Neural progenitor cell (in vitro differentiated cells): ENCODE results near the gene ALK. TPM values are rescaled to one million over a fixed set of nuclear protein-coding genes. Genes with fewer than 3 reads are reported as not detected.

ENCODE experiments used
- DNase-seq: peaks from one replicate; pipeline ENCODE4 v3.0.0-alpha.2; 2016; ENCODE audit warnings: low spot score
- H2AFZ ChIP-seq: fragments of 200-600 bp; sonication (generic); replicated peaks from 2 replicates; pipeline ENCODE4 v1.6.1; 2016; ENCODE audit warnings: antibody characterized with exemption
- H3F3A ChIP-seq: fragments of 200-600 bp; sonication (generic); 2 replicates; pipeline ENCODE4 v1.6.1; 2016; ENCODE audit warnings: antibody characterized with exemption, low read depth
- H3K27ac ChIP-seq: fragments of 200-600 bp; sonication (generic); 2 replicates; pipeline ENCODE4 v1.5.1; 2016; ENCODE audit warnings: mild to moderate bottlenecking
- H3K27me3 ChIP-seq: fragments of 200-600 bp; sonication (generic); 2 replicates; pipeline ENCODE4 v1.6.1; 2016; ENCODE audit warnings: mild to moderate bottlenecking, moderate library complexity
- H3K36me3 ChIP-seq: fragments of 200-600 bp; sonication (generic); 2 replicates; pipeline ENCODE4 v1.5.1; 2016
- H3K4me1 ChIP-seq: fragments of 200-600 bp; sonication (generic); 2 replicates; pipeline ENCODE4 v1.6.1; 2016; ENCODE audit warnings: mixed run types
- H3K4me2 ChIP-seq: fragments of 200-600 bp; sonication (generic); 2 replicates; pipeline ENCODE4 v1.6.1; 2016
- H3K4me3 ChIP-seq: fragments of 200-600 bp; sonication (generic); 2 replicates; pipeline ENCODE4 v1.5.1; 2016
- H3K79me2 ChIP-seq: fragments of 200-600 bp; sonication (generic); 2 replicates; pipeline ENCODE4 v1.6.1; 2016; ENCODE audit warnings: low read depth
- H3K9ac ChIP-seq: fragments of 200-600 bp; sonication (generic); 2 replicates; pipeline ENCODE4 v1.6.1; 2016
- H3K9me3 ChIP-seq: fragments of 200-600 bp; sonication (generic); 2 replicates; pipeline ENCODE4 v1.5.1; 2016; ENCODE audit warnings: low read depth
- H4K20me1 ChIP-seq: fragments of 200-600 bp; sonication (generic); 2 replicates; pipeline ENCODE4 v1.6.1; 2016; ENCODE audit warnings: low read depth
- H3K27ac Mint-ChIP-seq: 3 replicates; pipeline ENCODE4 v1.8.0; 2021; ENCODE audit warnings: mixed read lengths
- H3K27me3 Mint-ChIP-seq: 2 replicates; pipeline ENCODE4 v1.8.0; 2022; ENCODE audit warnings: low read depth, mild to moderate bottlenecking, inconsistent platforms, moderate library complexity, mixed read lengths; ENCODE audit not compliant: insufficient read depth
- H3K36me3 Mint-ChIP-seq: 3 replicates; pipeline ENCODE4 v1.8.0; 2021; ENCODE audit warnings: mixed read lengths
- H3K4me1 Mint-ChIP-seq: 3 replicates; pipeline ENCODE4 v1.8.0; 2021; ENCODE audit warnings: mixed read lengths
- H3K4me3 Mint-ChIP-seq: 3 replicates; pipeline ENCODE4 v1.8.0; 2021; ENCODE audit warnings: mild to moderate bottlenecking, moderate library complexity, mixed read lengths
- H3K9me3 Mint-ChIP-seq: 3 replicates; pipeline ENCODE4 v1.8.0; 2020; ENCODE audit warnings: mixed read lengths
- EZH2 ChIP-seq: fragments of 200-600 bp; sonication (generic); IDR thresholded peaks from 2 replicates; pipeline ENCODE4 v1.6.1; 2017; ENCODE audit warnings: antibody characterized with exemption, mild to moderate bottlenecking, moderate library complexity
- EZH2phosphoT487 ChIP-seq: fragments of 200-600 bp; sonication (generic); IDR thresholded peaks from 2 replicates; pipeline ENCODE4 v1.6.1; 2017; ENCODE audit warnings: antibody characterized with exemption
- total RNA-seq: library from RNA; depleted of rRNA; stranded (reverse); fragments of >200 nt; gene quantifications from 2 replicates; pipeline ENCODE4 v1.2.3, GENCODE V29; 2015; ENCODE audit warnings: low replicate concordance
- TF ChIP-seq, protein P1 (sequence below): fragments of 200-600 bp; sonication (generic); IDR thresholded peaks from 2 replicates; pipeline ENCODE4 v1.5.1; 2017; ENCODE audit warnings: antibody characterized with exemption, mild to moderate bottlenecking

ALK gene
- total RNA-seq, 1 donor from 2014 or later, result not detected

DNA sequence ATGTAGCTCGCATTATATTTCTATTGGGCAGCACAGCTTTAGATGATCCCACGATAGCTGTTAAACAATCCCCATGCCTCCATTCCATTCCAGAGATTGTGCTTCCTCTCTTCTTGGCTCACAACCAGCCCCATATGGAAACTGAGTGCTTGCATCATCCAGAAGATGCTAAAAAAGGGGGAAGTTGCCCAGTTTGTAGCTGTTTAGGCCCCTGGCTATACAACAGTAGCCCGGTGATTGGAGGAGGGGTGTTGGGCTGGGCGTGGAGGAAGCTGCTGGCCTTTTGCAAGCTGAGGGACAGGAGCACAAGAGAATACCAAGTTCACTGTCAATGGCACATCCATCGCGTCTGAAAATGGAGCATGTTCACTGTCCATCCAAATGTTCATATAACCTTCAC lies 360.2 kb downstream of the ALK start:
- Histone ChIP-seq H3K9ac (no peak overlapping the region), H3K27ac (no peak overlapping the region), H3K4me1 (no peaks in the 10 kb centered on the region), H3K79me2 (no peaks in the 10 kb centered on the region), H3F3A (no peaks in the 10 kb centered on the region), H3K27me3 (no peaks in the 10 kb centered on the region), H4K20me1 (no peaks in the 10 kb centered on the region), H3K36me3 (no peaks in the 10 kb centered on the region), H3K4me2 (no peak overlapping the region), H3K9me3 (no peaks in the 10 kb centered on the region), H2AFZ (no peak overlapping the region), H3K4me3 (no peak overlapping the region)
- TF ChIP-seq EZH2, result no peak
- TF ChIP-seq, protein P1, sequence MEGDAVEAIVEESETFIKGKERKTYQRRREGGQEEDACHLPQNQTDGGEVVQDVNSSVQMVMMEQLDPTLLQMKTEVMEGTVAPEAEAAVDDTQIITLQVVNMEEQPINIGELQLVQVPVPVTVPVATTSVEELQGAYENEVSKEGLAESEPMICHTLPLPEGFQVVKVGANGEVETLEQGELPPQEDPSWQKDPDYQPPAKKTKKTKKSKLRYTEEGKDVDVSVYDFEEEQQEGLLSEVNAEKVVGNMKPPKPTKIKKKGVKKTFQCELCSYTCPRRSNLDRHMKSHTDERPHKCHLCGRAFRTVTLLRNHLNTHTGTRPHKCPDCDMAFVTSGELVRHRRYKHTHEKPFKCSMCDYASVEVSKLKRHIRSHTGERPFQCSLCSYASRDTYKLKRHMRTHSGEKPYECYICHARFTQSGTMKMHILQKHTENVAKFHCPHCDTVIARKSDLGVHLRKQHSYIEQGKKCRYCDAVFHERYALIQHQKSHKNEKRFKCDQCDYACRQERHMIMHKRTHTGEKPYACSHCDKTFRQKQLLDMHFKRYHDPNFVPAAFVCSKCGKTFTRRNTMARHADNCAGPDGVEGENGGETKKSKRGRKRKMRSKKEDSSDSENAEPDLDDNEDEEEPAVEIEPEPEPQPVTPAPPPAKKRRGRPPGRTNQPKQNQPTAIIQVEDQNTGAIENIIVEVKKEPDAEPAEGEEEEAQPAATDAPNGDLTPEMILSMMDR, result no peak
- TF ChIP-seq EZH2phosphoT487, result no peak
- Mint-ChIP-seq H3K36me3 (no peaks in the 10 kb centered on the region), H3K27me3 (peaks cover 2% of the 10 kb centered on the region), H3K27ac (no peak overlapping the region), H3K4me1 (no peaks in the 10 kb centered on the region), H3K9me3 (no peaks in the 10 kb centered on the region), H3K4me3 (no peak overlapping the region)
- DNase-seq, result no peak

DNA sequence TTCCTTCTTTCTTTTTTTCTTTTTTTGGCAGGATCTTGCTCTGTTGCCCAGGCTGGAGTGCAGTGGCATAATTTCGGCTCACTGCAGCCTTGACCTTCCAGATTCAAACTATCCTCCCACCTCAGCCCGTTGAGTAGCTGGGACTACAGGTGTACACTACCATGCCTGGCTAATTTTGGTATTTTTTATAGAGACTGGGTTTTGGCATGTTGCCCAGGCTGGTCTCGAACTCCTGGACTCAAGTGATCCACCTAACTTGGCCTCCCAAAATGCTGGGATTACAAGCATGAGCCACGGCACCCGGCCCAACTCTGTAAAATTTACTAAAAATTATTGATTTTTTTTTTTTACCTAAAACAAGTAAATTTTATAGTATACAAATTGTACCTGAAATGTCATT lies 360.8 kb downstream of the ALK start:
- H3K4me1 ChIP-seq, result no peaks in the 10 kb centered on the region
- Mint-ChIP-seq H3K27ac (no peak overlapping the region), H3K9me3 (no peaks in the 10 kb centered on the region), H3K4me1 (no peaks in the 10 kb centered on the region), H3K4me3 (no peak overlapping the region), H3K27me3 (peaks cover 2% of the 10 kb centered on the region), H3K36me3 (no peaks in the 10 kb centered on the region)
- H3K36me3 ChIP-seq, result no peaks in the 10 kb centered on the region
- DNase-seq, result no peak
- no peaks in the 10 kb centered on the region for H3K27me3 ChIP-seq
- no peak overlapping the region for H3K4me2 ChIP-seq
- no peaks in the 10 kb centered on the region for H4K20me1 ChIP-seq
- no peaks in the 10 kb centered on the region for H3F3A ChIP-seq
- no peak overlapping the region for H3K27ac ChIP-seq
- TF ChIP-seq, protein P1, result no peak
- no peak for TF ChIP-seq EZH2
- no peak for TF ChIP-seq EZH2phosphoT487
- no peak overlapping the region for H3K9ac ChIP-seq
- no peaks in the 10 kb centered on the region for H3K9me3 ChIP-seq
- H2AFZ ChIP-seq, result no peak overlapping the region
- no peaks in the 10 kb centered on the region for H3K79me2 ChIP-seq
- H3K4me3 ChIP-seq, result no peak overlapping the region

DNA sequence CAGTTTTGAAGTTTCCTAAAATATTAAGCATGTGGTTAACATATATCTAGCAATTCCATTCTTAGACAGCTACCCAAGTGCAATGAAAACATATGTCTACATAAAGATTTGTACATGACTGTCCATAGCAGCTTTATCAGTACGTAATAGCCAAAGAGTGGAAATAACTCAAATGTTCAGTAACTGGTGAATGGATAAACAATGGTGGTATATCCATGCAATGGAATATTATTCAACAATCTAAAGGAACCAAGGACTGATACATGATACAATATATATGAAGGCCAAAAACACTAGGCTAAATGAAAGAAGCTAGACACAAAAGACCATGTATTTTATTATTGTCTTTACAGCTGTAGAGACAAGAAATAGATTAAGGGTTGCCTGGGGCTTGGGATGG lies 361.4 kb downstream of the ALK start:
- DNase-seq, result no peak
- Histone ChIP-seq H3F3A (no peaks in the 10 kb centered on the region), H3K4me3 (no peak overlapping the region), H4K20me1 (no peaks in the 10 kb centered on the region), H3K79me2 (no peaks in the 10 kb centered on the region), H3K9ac (no peak overlapping the region), H3K27me3 (no peaks in the 10 kb centered on the region), H2AFZ (no peak overlapping the region), H3K9me3 (no peaks in the 10 kb centered on the region), H3K4me2 (no peak overlapping the region), H3K4me1 (no peaks in the 10 kb centered on the region), H3K36me3 (no peaks in the 10 kb centered on the region), H3K27ac (no peak overlapping the region)
- Mint-ChIP-seq H3K36me3 (no peaks in the 10 kb centered on the region), H3K27ac (no peak overlapping the region), H3K4me1 (no peaks in the 10 kb centered on the region), H3K9me3 (no peaks in the 10 kb centered on the region), H3K27me3 (peaks cover 2% of the 10 kb centered on the region), H3K4me3 (no peak overlapping the region)
- TF ChIP-seq, protein P1, result no peak
- TF ChIP-seq EZH2 (no peak), EZH2phosphoT487 (no peak)

DNA sequence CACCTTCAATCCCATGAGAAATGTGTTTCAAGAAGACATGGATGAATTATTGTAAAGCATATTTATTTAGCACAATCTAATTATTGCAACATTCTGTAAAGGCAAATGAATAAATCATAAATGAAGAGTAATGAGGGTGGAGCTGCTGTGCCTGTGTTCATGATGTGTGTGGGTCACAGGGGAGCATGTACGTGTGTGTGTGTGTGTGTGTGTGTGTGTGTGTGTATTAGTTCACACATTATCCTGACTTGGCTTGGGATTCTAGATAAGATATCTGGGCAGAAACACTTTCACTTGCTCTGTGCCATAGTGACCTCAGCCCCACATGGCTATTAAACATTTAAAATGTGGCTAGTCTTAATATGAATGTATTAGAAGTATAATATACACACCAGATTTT lies 361.8 kb downstream of the ALK start:
- Histone ChIP-seq H3F3A (no peaks in the 10 kb centered on the region), H3K79me2 (no peaks in the 10 kb centered on the region), H3K36me3 (no peaks in the 10 kb centered on the region), H2AFZ (no peak overlapping the region), H3K27ac (no peak overlapping the region), H3K9me3 (no peaks in the 10 kb centered on the region), H4K20me1 (no peaks in the 10 kb centered on the region), H3K4me1 (no peaks in the 10 kb centered on the region), H3K9ac (no peak overlapping the region), H3K4me2 (no peak overlapping the region), H3K27me3 (no peaks in the 10 kb centered on the region), H3K4me3 (no peak overlapping the region)
- Mint-ChIP-seq H3K27ac (no peak overlapping the region), H3K4me1 (no peaks in the 10 kb centered on the region), H3K27me3 (peaks cover 2% of the 10 kb centered on the region), H3K9me3 (no peaks in the 10 kb centered on the region), H3K4me3 (no peak overlapping the region), H3K36me3 (no peaks in the 10 kb centered on the region)
- TF ChIP-seq EZH2 (no peak), EZH2phosphoT487 (no peak)
- TF ChIP-seq, protein P1, result no peak
- no peak for DNase-seq
